ENCODE measurements around the gene CCSER1. TPM values are rescaled to one million over a fixed set of nuclear protein-coding genes. Genes with fewer than 3 reads are reported as not detected.

The CCSER1 gene
- total RNA-seq, 1 donor from 2014 or later = not detected

DNA sequence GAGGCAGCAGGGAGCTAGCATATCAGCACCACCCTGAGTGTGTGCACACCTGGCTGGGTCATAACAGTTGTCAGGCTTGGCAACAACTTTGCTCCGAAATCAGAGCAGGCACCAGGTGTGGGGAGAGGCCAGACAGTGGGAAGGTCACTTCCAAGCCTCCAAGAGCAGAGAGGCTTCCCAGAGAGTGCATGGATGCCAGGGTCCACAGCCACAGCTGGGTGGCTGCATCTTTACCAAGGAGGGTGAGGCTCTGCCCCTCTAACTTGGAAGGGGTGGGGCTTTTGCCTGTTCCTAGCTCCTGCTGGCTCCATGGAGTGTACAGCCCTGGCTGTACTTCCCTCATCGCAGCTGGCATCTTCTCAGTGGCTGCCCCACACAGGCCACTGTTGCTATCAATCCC, 322.4 kb downstream of the CCSER1 start:
- Mint-ChIP-seq H3K27me3 (ENCODE audit: low read depth) (no peaks in the 10 kb centered on the region), H3K27ac (ENCODE audit: unreplicated experiment) (no peak overlapping the region), H3K4me1 (ENCODE audit: low read depth) (peaks cover 17% of the 10 kb centered on the region), H3K4me3 (ENCODE audit: unreplicated experiment) (no peak overlapping the region), H3K9me3 (ENCODE audit: low read depth) (no peaks in the 10 kb centered on the region), H3K36me3 (ENCODE audit: low read depth) (peaks cover 2% of the 10 kb centered on the region)
- TF ChIP-seq, protein P1, sequence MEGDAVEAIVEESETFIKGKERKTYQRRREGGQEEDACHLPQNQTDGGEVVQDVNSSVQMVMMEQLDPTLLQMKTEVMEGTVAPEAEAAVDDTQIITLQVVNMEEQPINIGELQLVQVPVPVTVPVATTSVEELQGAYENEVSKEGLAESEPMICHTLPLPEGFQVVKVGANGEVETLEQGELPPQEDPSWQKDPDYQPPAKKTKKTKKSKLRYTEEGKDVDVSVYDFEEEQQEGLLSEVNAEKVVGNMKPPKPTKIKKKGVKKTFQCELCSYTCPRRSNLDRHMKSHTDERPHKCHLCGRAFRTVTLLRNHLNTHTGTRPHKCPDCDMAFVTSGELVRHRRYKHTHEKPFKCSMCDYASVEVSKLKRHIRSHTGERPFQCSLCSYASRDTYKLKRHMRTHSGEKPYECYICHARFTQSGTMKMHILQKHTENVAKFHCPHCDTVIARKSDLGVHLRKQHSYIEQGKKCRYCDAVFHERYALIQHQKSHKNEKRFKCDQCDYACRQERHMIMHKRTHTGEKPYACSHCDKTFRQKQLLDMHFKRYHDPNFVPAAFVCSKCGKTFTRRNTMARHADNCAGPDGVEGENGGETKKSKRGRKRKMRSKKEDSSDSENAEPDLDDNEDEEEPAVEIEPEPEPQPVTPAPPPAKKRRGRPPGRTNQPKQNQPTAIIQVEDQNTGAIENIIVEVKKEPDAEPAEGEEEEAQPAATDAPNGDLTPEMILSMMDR (IDR thresholded peaks at IDR 0.05) = no peak
- peak; percentile 53 for DNase-seq (ENCODE audit: low spot score)

DNA sequence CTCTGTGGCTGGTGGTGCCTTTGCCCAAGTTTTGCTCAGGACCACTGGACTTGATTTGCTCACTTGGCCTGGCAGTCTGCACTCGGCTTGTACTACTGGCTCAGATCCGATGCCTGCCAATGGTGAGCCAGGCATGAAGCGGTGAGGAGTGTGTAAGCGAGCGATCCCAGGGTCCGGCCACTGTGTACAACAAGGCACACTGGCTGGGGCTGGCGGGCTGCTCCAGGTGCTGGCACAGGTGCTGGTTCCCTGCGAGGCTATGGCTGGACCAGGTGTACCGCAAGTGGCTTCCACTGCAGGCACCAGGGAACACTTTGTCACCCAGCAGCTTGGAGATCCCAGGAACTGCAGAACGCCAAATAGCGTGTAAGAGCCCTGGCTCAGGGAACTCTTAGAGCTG, 329.7 kb downstream of the CCSER1 start:
- Mint-ChIP-seq H3K4me1 (ENCODE audit: low read depth) (no peaks in the 10 kb centered on the region), H3K27ac (ENCODE audit: unreplicated experiment) (no peak overlapping the region), H3K27me3 (ENCODE audit: low read depth) (no peaks in the 10 kb centered on the region), H3K9me3 (ENCODE audit: low read depth) (peaks cover 5% of the 10 kb centered on the region), H3K4me3 (ENCODE audit: unreplicated experiment) (no peak overlapping the region), H3K36me3 (ENCODE audit: low read depth) (no peaks in the 10 kb centered on the region)
- TF ChIP-seq, protein P1 (IDR thresholded peaks at IDR 0.05) = no peak
- peak; percentile 83 for DNase-seq (ENCODE audit: low spot score)

DNA sequence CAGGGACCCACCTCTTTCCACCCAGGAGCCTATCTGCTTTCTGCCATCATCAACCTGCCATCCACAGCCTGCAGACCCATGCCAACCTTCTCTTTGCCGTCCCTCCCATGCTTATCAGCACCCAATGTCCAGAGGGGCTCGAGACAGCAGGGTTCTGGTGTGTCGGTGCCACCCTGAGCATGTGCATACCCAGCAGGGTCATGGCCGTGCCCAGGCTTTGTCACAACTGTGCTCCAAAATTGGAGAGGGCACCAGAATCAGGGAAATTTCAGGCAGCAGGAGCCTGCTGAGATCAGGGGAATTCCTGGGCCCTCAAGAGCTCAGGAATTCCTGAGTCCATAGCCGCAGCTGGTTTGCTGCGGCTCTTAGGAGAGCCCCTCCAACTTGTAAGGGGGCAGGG, 330.6 kb downstream of the CCSER1 start:
- no peaks in the 10 kb centered on the region for H3K4me1 Mint-ChIP-seq (ENCODE audit: low read depth)
- peak; percentile 69 for DNase-seq (ENCODE audit: low spot score)
- H3K9me3 Mint-ChIP-seq (ENCODE audit: low read depth) = peaks cover 5% of the 10 kb centered on the region
- H3K4me3 Mint-ChIP-seq (ENCODE audit: unreplicated experiment) = no peak overlapping the region
- H3K27me3 Mint-ChIP-seq (ENCODE audit: low read depth) = no peaks in the 10 kb centered on the region
- no peaks in the 10 kb centered on the region for H3K36me3 Mint-ChIP-seq (ENCODE audit: low read depth)
- TF ChIP-seq, protein P1 (IDR thresholded peaks at IDR 0.05) = no peak
- no peak overlapping the region for H3K27ac Mint-ChIP-seq (ENCODE audit: unreplicated experiment)

DNA sequence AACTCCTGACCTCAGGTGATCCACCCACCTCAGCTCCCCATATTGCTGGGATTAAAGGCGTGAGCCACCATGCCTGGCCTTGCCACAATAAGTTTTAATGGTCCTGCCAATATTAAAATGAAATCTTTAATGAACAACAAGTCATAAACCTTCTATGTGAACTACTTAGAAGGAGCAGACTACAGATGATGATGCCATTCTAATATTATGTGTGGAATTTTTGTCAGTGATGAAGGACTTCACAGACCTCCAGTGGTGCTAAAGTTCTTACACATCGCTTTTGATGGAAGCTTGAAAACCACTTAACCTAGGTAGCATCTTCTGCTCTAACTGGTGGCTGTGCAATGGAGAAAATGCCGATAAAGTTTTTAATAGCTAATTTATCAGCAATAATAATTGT, 331.4 kb downstream of the CCSER1 start:
- Mint-ChIP-seq H3K36me3 (ENCODE audit: low read depth) (no peaks in the 10 kb centered on the region), H3K27ac (ENCODE audit: unreplicated experiment) (no peak overlapping the region), H3K4me1 (ENCODE audit: low read depth) (no peaks in the 10 kb centered on the region), H3K9me3 (ENCODE audit: low read depth) (peaks cover 5% of the 10 kb centered on the region), H3K27me3 (ENCODE audit: low read depth) (no peaks in the 10 kb centered on the region), H3K4me3 (ENCODE audit: unreplicated experiment) (no peak overlapping the region)
- no peak for DNase-seq (ENCODE audit: low spot score)
- TF ChIP-seq, protein P1 (IDR thresholded peaks at IDR 0.05) = no peak

DNA sequence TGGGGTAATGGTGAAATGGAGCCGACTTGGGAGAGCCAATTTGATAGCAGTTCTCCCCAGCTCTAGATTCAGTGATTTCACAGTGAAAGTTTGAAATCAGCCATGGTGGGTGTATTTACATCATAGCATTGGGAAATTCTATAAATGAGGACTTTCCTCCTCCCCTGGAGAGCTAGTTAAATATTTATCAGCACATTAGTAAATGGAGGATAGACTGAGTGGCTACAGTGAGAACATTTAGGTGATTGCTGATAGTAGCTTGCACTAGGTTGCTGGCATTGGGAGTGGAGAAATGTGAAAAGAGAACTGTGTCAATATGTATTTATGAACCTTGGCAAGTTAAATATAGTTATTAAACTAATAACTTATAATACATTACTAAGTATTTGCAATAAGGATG, 347.3 kb downstream of the CCSER1 start:
- H3K27ac Mint-ChIP-seq (ENCODE audit: unreplicated experiment) = no peak overlapping the region
- no peaks in the 10 kb centered on the region for H3K4me1 Mint-ChIP-seq (ENCODE audit: low read depth)

More for the DNA sequence above, 347.3 kb downstream of the CCSER1 start:
- no peak overlapping the region for H3K4me3 Mint-ChIP-seq (ENCODE audit: unreplicated experiment)
- DNase-seq (ENCODE audit: low spot score) = no peak
- H3K36me3 Mint-ChIP-seq (ENCODE audit: low read depth) = no peaks in the 10 kb centered on the region
- TF ChIP-seq, protein P1 (IDR thresholded peaks at IDR 0.05) = no peak
- no peaks in the 10 kb centered on the region for H3K9me3 Mint-ChIP-seq (ENCODE audit: low read depth)
- H3K27me3 Mint-ChIP-seq (ENCODE audit: low read depth) = peaks cover 7% of the 10 kb centered on the region
